ENCODE data around the gene PCDHA8. TPM values are rescaled to one million over a fixed set of nuclear protein-coding genes. Genes with fewer than 3 reads are reported as not detected.
"Not testable (repeated sequence)": the region's sequence is repeated elsewhere in the genome, so short reads cannot be mapped to it uniquely, and the experiment has no call there.

The PCDHA8 gene
- 1 to 10 TPM; 1.2 to 1.9 TPM for total RNA-seq
- 0.24 TPM for polyA plus RNA-seq (ENCODE audit: insufficient read depth, low read depth, low replicate concordance)
- long read RNA-seq, donor 1: 0 reads
- long read RNA-seq, donor 2: 0 reads

DNA sequence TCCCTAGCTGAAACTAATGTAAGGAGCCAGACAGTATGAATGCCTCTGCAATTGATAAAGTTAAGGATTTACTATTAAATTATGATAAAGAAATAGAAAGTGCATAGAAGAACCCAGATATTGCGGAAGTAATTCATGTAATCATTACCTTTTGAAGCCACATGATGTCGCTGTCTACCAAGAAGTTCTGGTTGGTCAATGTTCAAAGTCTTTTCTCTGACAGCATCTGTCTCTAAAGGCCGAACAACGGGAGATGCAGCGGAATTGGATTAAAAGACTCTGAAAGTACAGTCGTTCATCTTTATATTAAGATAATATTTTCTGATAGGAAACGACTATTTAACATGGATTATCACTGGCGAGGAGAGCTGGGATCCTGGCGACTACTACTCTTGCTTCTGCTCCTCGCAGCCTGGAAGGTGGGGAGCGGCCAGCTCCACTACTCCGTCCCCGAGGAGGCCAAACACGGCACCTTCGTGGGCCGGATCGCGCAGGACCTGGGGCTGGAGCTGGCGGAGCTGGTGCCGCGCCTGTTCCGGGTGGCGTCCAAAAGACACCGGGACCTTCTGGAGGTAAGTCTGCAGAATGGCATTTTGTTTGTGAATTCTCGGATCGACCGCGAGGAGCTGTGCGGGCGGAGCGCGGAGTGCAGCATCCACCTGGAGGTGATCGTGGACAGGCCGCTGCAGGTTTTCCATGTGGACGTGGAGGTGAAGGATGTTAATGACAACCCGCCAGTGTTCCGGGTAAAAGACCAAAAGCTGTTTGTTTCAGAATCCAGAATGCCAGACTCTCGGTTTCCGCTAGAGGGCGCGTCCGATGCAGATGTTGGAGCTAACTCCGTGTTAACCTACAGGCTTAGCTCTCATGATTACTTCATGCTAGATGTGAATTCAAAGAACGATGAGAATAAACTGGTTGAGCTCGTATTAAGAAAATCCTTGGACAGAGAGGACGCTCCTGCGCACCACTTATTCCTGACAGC, at the start of gene PCDHA8:
TSS of gene PCDHA8 (plus strand) at position 210 of the 985 bp plus-strand sequence. CDS start at position 345, 135 bp downstream.
- 13 to 18% methylated on average over 41 to 47 of the region's 47 CpGs for WGBS, 2 donors
- intact Hi-C loops (cut with DNase I; ENCODE audit: low total_unique reads): no loop called here
- Histone ChIP-seq H3K27ac (no peak within 1 kb of the TSS), H3K4me3 (peak within 1 kb of the TSS in 1 of 2 donors; percentile 9), H3K27me3 (no peaks in the 10 kb centered on the region), H3K4me1 (no peaks in the 10 kb centered on the region), H3K9me3 (no peaks in the 10 kb centered on the region), H3K36me3 (ENCODE audit: low read depth, missing control alignments) (no peaks in the 10 kb centered on the region)
- TF ChIP-seq POLR2A (IDR thresholded peaks at IDR 0.05): no peak
- TF ChIP-seq, protein P1, sequence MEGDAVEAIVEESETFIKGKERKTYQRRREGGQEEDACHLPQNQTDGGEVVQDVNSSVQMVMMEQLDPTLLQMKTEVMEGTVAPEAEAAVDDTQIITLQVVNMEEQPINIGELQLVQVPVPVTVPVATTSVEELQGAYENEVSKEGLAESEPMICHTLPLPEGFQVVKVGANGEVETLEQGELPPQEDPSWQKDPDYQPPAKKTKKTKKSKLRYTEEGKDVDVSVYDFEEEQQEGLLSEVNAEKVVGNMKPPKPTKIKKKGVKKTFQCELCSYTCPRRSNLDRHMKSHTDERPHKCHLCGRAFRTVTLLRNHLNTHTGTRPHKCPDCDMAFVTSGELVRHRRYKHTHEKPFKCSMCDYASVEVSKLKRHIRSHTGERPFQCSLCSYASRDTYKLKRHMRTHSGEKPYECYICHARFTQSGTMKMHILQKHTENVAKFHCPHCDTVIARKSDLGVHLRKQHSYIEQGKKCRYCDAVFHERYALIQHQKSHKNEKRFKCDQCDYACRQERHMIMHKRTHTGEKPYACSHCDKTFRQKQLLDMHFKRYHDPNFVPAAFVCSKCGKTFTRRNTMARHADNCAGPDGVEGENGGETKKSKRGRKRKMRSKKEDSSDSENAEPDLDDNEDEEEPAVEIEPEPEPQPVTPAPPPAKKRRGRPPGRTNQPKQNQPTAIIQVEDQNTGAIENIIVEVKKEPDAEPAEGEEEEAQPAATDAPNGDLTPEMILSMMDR (IDR thresholded peaks at IDR 0.05): peak in 2 of 3 experiments; percentile 26 to 39
- peak; percentile 72 for DNase-seq

- no peaks in the 10 kb centered on the region for H3K4me1 ChIP-seq
- 14 to 22% methylated on average over 10 to 27 of the region's 27 CpGs for WGBS, 2 donors
- H3K9me3 ChIP-seq: no peaks in the 10 kb centered on the region
- DNase-seq: no peak
- no peak within 1 kb of the TSS for H3K27ac ChIP-seq
- intact Hi-C loops (cut with DNase I; ENCODE audit: low total_unique reads): no loop called here
- H3K27me3 ChIP-seq: peaks cover 3% of the 10 kb centered on the region
- TF ChIP-seq, protein P1 (IDR thresholded peaks at IDR 0.05): no peak
- TF ChIP-seq POLR2A (IDR thresholded peaks at IDR 0.05): no peak
- H3K36me3 ChIP-seq (ENCODE audit: low read depth, missing control alignments): no peaks in the 10 kb centered on the region
- peak within 1 kb of the TSS in 1 of 2 donors; percentile 31 for H3K4me3 ChIP-seq
Observed at GRCh38 chr5:140794595-140795258, 46.3 kb upstream of the PCDHA8 start, which contains the start of gene PCDHA2. Gene PCDHA2 (plus strand): TSS chr5:140794852.

DNA sequence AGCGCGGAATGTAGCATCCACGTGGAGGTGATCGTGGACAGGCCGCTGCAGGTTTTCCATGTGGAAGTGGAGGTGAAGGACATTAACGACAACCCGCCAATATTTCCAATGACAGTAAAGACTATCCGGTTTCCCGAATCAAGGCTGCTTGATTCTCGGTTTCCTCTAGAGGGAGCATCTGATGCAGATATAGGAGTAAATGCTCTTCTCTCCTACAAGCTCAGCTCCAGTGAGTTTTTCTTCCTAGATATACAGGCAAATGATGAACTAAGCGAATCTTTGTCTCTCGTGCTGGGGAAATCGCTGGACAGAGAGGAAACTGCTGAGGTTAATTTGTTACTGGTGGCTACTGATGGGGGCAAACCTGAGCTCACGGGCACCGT, 45.7 kb upstream of the PCDHA8 start:
- Histone ChIP-seq H3K4me3 (no peak overlapping the region), H3K4me1 (no peaks in the 10 kb centered on the region), H3K36me3 (ENCODE audit: low read depth, missing control alignments) (no peaks in the 10 kb centered on the region), H3K27ac (no peak overlapping the region), H3K27me3 (no peaks in the 10 kb centered on the region), H3K9me3 (no peaks in the 10 kb centered on the region)
- DNase-seq: no peak
- intact Hi-C loops (cut with DNase I; ENCODE audit: low total_unique reads): no loop called here
- WGBS, 2 donors: 16 to 20% methylated on average over 14 to 15 of the region's 15 CpGs
- TF ChIP-seq POLR2A (IDR thresholded peaks at IDR 0.05): no peak
- TF ChIP-seq, protein P1 (IDR thresholded peaks at IDR 0.05): no peak

- H3K27me3 ChIP-seq; H3K36me3 ChIP-seq (ENCODE audit: low read depth, missing control alignments); H3K9me3 ChIP-seq; H3K4me1 ChIP-seq; H3K4me3 ChIP-seq; DNase-seq; H3K27ac ChIP-seq; intact Hi-C loops (cut with DNase I; ENCODE audit: low total_unique reads): not testable (repeated sequence)
- WGBS, 2 donors: 41 to 50% methylated on average over 39 to 70 of the region's 72 CpGs
Observed at GRCh38 chr5:140796072-140796717, 44.8 kb upstream of the PCDHA8 start.

GRCh38 chr5:140796718-140797095, 44.3 kb upstream of the PCDHA8 start:
- no peak for TF ChIP-seq POLR2A (IDR thresholded peaks at IDR 0.05)
- TF ChIP-seq, protein P1 (IDR thresholded peaks at IDR 0.05): no peak
- no peaks in the 10 kb centered on the region for H3K27me3 ChIP-seq

More at GRCh38 chr5:140796718-140797095, 44.3 kb upstream of the PCDHA8 start:
- DNase-seq: no peak
- Histone ChIP-seq H3K4me3 (no peak overlapping the region), H3K9me3 (no peaks in the 10 kb centered on the region), H3K4me1 (no peaks in the 10 kb centered on the region), H3K27ac (no peak overlapping the region), H3K36me3 (ENCODE audit: low read depth, missing control alignments) (no peaks in the 10 kb centered on the region)
- intact Hi-C loops (cut with DNase I; ENCODE audit: low total_unique reads): no loop called here
- 18 to 43% methylated on average over 14 to 33 of the region's 39 CpGs for WGBS, 2 donors

Measured in testis (tissue), 5 donors.